Measurements from ENCODE around the gene PLXNC1.

DNA sequence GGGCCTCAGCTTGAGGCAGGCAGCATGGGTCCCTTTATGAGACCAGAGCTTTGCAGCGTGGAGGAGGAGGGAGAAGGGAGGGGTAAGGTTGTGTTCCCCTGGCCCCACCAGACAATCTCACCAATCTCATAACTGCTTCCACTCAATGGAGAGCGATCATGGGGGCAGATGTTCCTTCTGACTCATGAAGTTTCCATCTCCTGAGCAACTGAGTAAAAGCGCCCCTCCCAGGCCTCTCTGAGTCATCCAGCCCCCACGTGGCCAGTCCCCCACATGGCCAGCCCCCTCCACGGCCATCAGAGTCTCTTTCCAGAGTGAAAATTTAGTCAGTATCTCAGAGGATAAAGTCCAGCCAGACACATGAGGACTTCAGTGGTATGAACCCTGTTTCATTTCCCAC is 39.2 kb upstream of the PLXNC1 start:
- TF ChIP-seq ZNF214 (tag by site-specific recombination; IDR thresholded peaks at IDR 0.05; ENCODE audit: borderline replicate concordance) = no peak
- TF ChIP-seq ZNF121 (tag by site-specific recombination; IDR thresholded peaks at IDR 0.05) = no peak
- TF ChIP-seq, protein P1, sequence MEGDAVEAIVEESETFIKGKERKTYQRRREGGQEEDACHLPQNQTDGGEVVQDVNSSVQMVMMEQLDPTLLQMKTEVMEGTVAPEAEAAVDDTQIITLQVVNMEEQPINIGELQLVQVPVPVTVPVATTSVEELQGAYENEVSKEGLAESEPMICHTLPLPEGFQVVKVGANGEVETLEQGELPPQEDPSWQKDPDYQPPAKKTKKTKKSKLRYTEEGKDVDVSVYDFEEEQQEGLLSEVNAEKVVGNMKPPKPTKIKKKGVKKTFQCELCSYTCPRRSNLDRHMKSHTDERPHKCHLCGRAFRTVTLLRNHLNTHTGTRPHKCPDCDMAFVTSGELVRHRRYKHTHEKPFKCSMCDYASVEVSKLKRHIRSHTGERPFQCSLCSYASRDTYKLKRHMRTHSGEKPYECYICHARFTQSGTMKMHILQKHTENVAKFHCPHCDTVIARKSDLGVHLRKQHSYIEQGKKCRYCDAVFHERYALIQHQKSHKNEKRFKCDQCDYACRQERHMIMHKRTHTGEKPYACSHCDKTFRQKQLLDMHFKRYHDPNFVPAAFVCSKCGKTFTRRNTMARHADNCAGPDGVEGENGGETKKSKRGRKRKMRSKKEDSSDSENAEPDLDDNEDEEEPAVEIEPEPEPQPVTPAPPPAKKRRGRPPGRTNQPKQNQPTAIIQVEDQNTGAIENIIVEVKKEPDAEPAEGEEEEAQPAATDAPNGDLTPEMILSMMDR (tag by site-specific recombination; IDR thresholded peaks at IDR 0.05) = no peak
- no peak for TF ChIP-seq ZNF266 (tag by site-specific recombination; IDR thresholded peaks at IDR 0.05; ENCODE audit: low read depth)
- no peak for TF ChIP-seq ZNF707 (tag by site-specific recombination; IDR thresholded peaks at IDR 0.05)
- TF ChIP-seq BCL11A (tag by site-specific recombination; IDR thresholded peaks at IDR 0.05; ENCODE audit: low read depth) = no peak
- TF ChIP-seq KLF16 (tag by site-specific recombination; IDR thresholded peaks at IDR 0.05) = no peak
- no peak for TF ChIP-seq ZNF473 (tag by site-specific recombination; IDR thresholded peaks at IDR 0.05)
- TF ChIP-seq, protein P2, sequence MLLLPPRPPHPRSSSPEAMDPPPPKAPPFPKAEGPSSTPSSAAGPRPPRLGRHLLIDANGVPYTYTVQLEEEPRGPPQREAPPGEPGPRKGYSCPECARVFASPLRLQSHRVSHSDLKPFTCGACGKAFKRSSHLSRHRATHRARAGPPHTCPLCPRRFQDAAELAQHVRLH (tag by site-specific recombination; IDR thresholded peaks at IDR 0.05) = no peak

All from HEK293 (cell line).